K562 (cell line): Measurements from ENCODE around the gene SLC9A2. TPM values are rescaled to one million over a fixed set of nuclear protein-coding genes. Genes with fewer than 3 reads are reported as not detected.

ENCODE experiments used
- ATAC-seq: fragments of 200-7000 bp; cut with Tn5 transposase; 3 replicates; pipeline ENCODE4 v1.9.1; 2020; ENCODE audit warnings: moderate library complexity
- BruUV-seq: library from RNA; stranded (reverse); fragments of 400-500 nt; replicated peaks from 2 replicates; lab custom pipeline; 2021; lab: Mats Ljungman, UMichigan
- CTCF ChIA-PET: fragments of 300-600 bp; formaldehyde crosslinking; extraction: SDS; loops from one replicate; lab custom pipeline; 2021; ENCODE audit warnings: low intra/inter-chr PET ratio; lab: Yijun Ruan, JAX
- POLR2A ChIA-PET: fragments of 300-600, 350-650 bp; sonication (Branson Sonifier 250); formaldehyde crosslinking; extraction: SDS; loops from one replicate; lab custom pipeline; 2021; ENCODE audit warnings: antibody characterized with exemption, inconsistent platforms; lab: Yijun Ruan, JAX
- DNase-seq, 4 experiments: peaks; one replicate each; pipeline versions ENCODE4 v3.0.0 to v3.0.0-alpha.2; 2011 to 2018; ENCODE audit warnings: low spot score in 3 of 4, mixed read lengths in 3 of 4; ENCODE audit errors: extremely low read depth in 1 of 4
- FAIRE-seq: peaks from 2 replicates; lab custom pipeline; 2011; peaks lifted over from hg19 to GRCh38; lab: Jason Lieb, UNC
- H2AFZ ChIP-seq: 2 replicates; pipeline ENCODE4 v1.6.0; 2011; ENCODE audit warnings: low read depth, low read length, control low read depth, inconsistent platforms
- H3K27ac ChIP-seq: fragments of 200-600 bp; 3 replicates; pipeline ENCODE4 v1.8.0; 2011; ENCODE audit warnings: low read depth, mild to moderate bottlenecking, control low read depth, inconsistent platforms, low read length, moderate library complexity, mixed read lengths; ENCODE audit errors: extremely low read depth
- H3K27me3 ChIP-seq, 2 experiments: fragments of 300-600 bp in 1 of 2; 2 replicates in 1 of 2; 3 replicates in 1 of 2; pipeline versions ENCODE4 v1.6.0 to v1.8.0; 2011; ENCODE audit warnings: inconsistent platforms in 2 of 2, low read length in 2 of 2, mild to moderate bottlenecking in 1 of 2, mixed read lengths in 1 of 2, moderate library complexity in 1 of 2; ENCODE audit not compliant: control insufficient read depth in 2 of 2, insufficient read depth in 2 of 2
- H3K36me3 ChIP-seq: fragments of 300-600 bp; 3 replicates; pipeline ENCODE4 v1.8.0; 2011; ENCODE audit warnings: mild to moderate bottlenecking, low read length, inconsistent platforms; ENCODE audit not compliant: control insufficient read depth, insufficient read depth
- H3K4me1 ChIP-seq, 2 experiments: fragments of 200-600 bp in 1 of 2; replicated peaks in 1 of 2; 2 replicates in 1 of 2; 3 replicates in 1 of 2; pipeline versions ENCODE4 v1.5.1 to v1.8.0; 2011; ENCODE audit warnings: inconsistent platforms in 2 of 2, low read length in 2 of 2, mild to moderate bottlenecking in 1 of 2, mixed read lengths in 1 of 2, moderate library complexity in 1 of 2; ENCODE audit not compliant: control insufficient read depth in 2 of 2, insufficient read depth in 2 of 2
- H3K4me2 ChIP-seq: 2 replicates; pipeline ENCODE4 v1.6.1; 2011; ENCODE audit warnings: low read length, control low read depth, inconsistent platforms, mixed read lengths; ENCODE audit not compliant: insufficient read depth
- H3K4me3 ChIP-seq: fragments of 200-600 bp; sonication (generic), shearing (Covaris generic); 2 replicates; pipeline ENCODE4 v1.5.1; 2016; ENCODE audit warnings: control low read depth, inconsistent platforms
- H3K79me2 ChIP-seq: fragments of 200-600 bp; 3 replicates; pipeline ENCODE4 v1.8.0; 2011; ENCODE audit warnings: low read length, inconsistent platforms; ENCODE audit not compliant: control insufficient read depth, insufficient read depth
- H3K9ac ChIP-seq, 2 experiments: 2 replicates each; pipeline versions ENCODE4 v1.6.0 to v1.6.1; 2011; ENCODE audit warnings: low read depth in 2 of 2, low read length in 2 of 2, control low read depth in 1 of 2, inconsistent platforms in 1 of 2, mild to moderate bottlenecking in 1 of 2, mixed read lengths in 1 of 2; ENCODE audit not compliant: insufficient read depth in 1 of 2
- H3K9me1 ChIP-seq: one replicate; pipeline ENCODE4 v1.6.0; 2011; ENCODE audit warnings: inconsistent platforms, mild to moderate bottlenecking, low read length, moderate library complexity; ENCODE audit not compliant: control insufficient read depth, insufficient read depth
- H3K9me3 ChIP-seq: replicated peaks from 2 replicates; pipeline ENCODE4 v1.5.1; 2011; ENCODE audit warnings: low read depth, low read length, inconsistent platforms; ENCODE audit not compliant: control insufficient read depth, insufficient read depth
- H4K20me1 ChIP-seq: replicated peaks from 2 replicates; pipeline ENCODE4 v1.6.1; 2011; ENCODE audit warnings: low read length, inconsistent platforms, mixed read lengths; ENCODE audit not compliant: control insufficient read depth, insufficient read depth
- CREB1 ChIP-seq, 2 experiments: sonication (generic) in 1 of 2; formaldehyde crosslinking in 1 of 2; IDR thresholded peaks; 2 replicates each; pipeline versions ENCODE4 v1.6.1 to v1.8.0; 2012 to 2022; ENCODE audit warnings: inconsistent platforms in 1 of 2, mild to moderate bottlenecking in 1 of 2, missing genetic modification reagents in 1 of 2, moderate library complexity in 1 of 2
- FOXA1 ChIP-seq: fragments of 450-650 bp; IDR thresholded peaks from 2 replicates; pipeline ENCODE4 v1.6.1; 2016; ENCODE audit warnings: mild to moderate bottlenecking, borderline replicate concordance
- HMGN3 ChIP-seq: IDR thresholded peaks from 2 replicates; pipeline ENCODE4 v1.6.1; 2011; ENCODE audit warnings: borderline replicate concordance, low read depth, mild to moderate bottlenecking, mixed read lengths, low read length; ENCODE audit not compliant: insufficient read length; ENCODE audit errors: extremely low read depth
- LEF1 ChIP-seq: fragments of 450-650 bp; IDR thresholded peaks from 2 replicates; pipeline ENCODE4 v1.6.1; 2016; ENCODE audit warnings: mild to moderate bottlenecking
- NELFE ChIP-seq: IDR thresholded peaks from 2 replicates; pipeline ENCODE4 v1.6.1; 2011; ENCODE audit warnings: mild to moderate bottlenecking; ENCODE audit not compliant: insufficient read depth, insufficient read length
- NFRKB ChIP-seq: fragments of 450-650 bp; IDR thresholded peaks from 2 replicates; pipeline ENCODE4 v1.6.1; 2016; ENCODE audit warnings: low read depth
- PHB ChIP-seq: fragments of 250-450 bp; sonication (Bioruptor Pico); IDR thresholded peaks from 2 replicates; pipeline ENCODE4 v1.5.0; 2021
- RBM14 ChIP-seq: fragments of 200-400 bp; formaldehyde crosslinking; IDR thresholded peaks from 2 replicates; pipeline ENCODE4 v1.6.1; 2018; ENCODE audit warnings: low read depth, mild to moderate bottlenecking, low read length, moderate library complexity, borderline replicate concordance; ENCODE audit not compliant: insufficient read depth
- RBM34 ChIP-seq: fragments of 200-400 bp; formaldehyde crosslinking; IDR thresholded peaks from 2 replicates; pipeline ENCODE4 v1.6.1; 2018; ENCODE audit warnings: low read length, borderline replicate concordance; ENCODE audit not compliant: insufficient read depth
- U2AF1 ChIP-seq: fragments of 200-400 bp; formaldehyde crosslinking; optimal IDR thresholded peaks from 2 replicates; pipeline ENCODE3; 2017; ENCODE audit warnings: mild to moderate bottlenecking, low read depth, low read length, moderate library complexity
- WGBS: fragments of 100-300 bp; shearing (Covaris generic); methylation state at CpG from one replicate; pipeline ENCODE4 v1.1.6; 2016; ENCODE audit warnings: low coverage, mixed read lengths; ENCODE audit not compliant: insufficient coverage; ENCODE audit errors: missing lambda C conversion rate; 5-methylcytosine and 5-hydroxymethylcytosine counted together
- in situ Hi-C: fragments of 300-500 bp; cut with MboI; formaldehyde crosslinking; loops from 4 replicates; pipeline ENCODE4 v1.15.0; 2018; ENCODE audit warnings: inconsistent platforms, mixed read lengths
- intact Hi-C: fragments of 100-400 bp; cut with micrococcal nuclease; formaldehyde crosslinking; loops from 2 replicates; pipeline ENCODE4 v1.14.2; 2022
- polyA plus RNA-seq, 8 experiments: library from polyadenylated mRNA; depleted of rRNA in 4 of 8; stranded (reverse) in 5 of 8; unstranded in 3 of 8; fragments of >200 nt; fragmentation: Nextera tagmentation in 2 of 8; fragmentation: Illumina TruSeq in 1 of 8; extraction: Ambion mirVana in 2 of 8; extraction: Trizol in 1 of 8; gene quantifications; 2 replicates each; pipeline versions ENCODE4 v1.2.1 to v1.2.3, GENCODE V29; 2011 to 2014; ENCODE audit warnings: inconsistent platforms in 1 of 8, missing spikeins in 1 of 8
- total RNA-seq, 7 experiments: library from RNA; depleted of rRNA in 6 of 7; stranded (reverse); fragments of >200 nt in 6 of 7; fragmentation: Illumina TruSeq in 2 of 7; extraction: Trizol in 2 of 7; gene quantifications; 2 replicates each; pipeline versions ENCODE4 v1.2.1 to v1.2.3, GENCODE V29; 2011 to 2021; ENCODE audit warnings: low replicate concordance in 1 of 7
- TF ChIP-seq, protein P1 (sequence below): sonication (generic); formaldehyde crosslinking; IDR thresholded peaks from 2 replicates; pipeline ENCODE4 v1.8.0; 2023; ENCODE audit warnings: missing genetic modification reagents, mild to moderate bottlenecking, borderline replicate concordance
- TF ChIP-seq, protein P2 (sequence below): fragments of 250-450 bp; sonication (Bioruptor Pico); IDR thresholded peaks from 2 replicates; pipeline ENCODE4 v1.8.0; 2022; ENCODE audit warnings: inconsistent platforms, mild to moderate bottlenecking, moderate library complexity, borderline replicate concordance

Gene SLC9A2
- total and polyA plus RNA-seq, 9 of the 15 experiments (the other 6 are each of a cell fraction or from before 2014, with no cell fraction given) = 0.45 to 3.3 (median 1.6) TPM

DNA sequence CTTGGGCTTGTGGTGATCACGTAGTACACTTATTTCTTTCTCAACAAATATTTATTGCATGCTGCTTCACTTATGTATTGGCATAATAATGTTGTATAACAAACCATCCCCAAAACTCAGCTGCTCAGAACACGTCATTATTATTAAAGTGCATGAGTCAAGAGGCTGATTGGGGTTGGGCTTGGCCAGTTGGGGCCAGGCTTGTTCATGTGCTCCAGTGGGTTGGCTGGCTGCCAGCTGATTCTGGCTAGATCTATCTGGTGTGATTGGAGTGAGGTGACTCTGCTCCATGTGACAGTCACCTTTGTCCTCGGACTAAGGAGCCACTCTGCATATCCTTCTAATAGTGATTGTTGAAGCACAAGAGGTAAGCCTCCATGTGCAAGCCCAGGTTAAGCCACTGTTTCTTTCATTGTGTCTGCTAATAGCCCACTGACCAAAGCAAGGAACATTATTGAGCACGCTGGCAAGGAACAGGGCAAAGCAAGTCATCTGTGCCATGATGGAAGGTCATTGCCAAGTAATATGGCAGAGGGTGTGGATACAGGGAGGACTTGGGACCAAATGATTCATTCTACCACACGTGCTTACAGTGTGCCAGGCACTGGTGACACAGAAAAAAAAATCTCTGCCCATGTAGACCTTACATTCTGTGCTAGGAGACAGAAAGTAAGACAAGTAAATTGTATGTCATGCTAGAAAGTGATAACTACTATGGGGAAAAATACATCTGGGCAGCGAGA is 79.2 kb downstream of the SLC9A2 start (continued):
- no peak for TF ChIP-seq FOXA1
- no peak for TF ChIP-seq RBM34

DNA sequence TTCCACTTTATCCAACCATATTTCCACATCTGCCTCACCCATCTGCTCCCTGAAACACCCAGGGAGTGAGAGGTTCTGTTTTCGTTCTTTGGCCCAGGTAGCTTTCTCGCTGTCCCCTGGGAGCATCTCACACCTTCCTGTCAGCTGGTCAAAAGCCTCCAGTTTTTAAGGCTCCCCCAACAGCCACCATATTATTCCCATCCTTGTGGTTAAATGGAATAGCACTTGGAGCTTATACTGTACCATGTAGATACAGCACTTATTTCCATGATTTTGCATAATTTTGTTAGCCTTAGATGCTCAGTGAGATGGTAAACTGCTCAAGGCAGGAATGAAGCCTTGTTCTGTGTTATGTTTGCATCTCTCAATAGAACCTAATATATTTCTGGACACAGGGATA is 84.0 kb downstream of the SLC9A2 start:
- WGBS = 71% methylated on average over 2 of the region's 2 CpGs
- H3K4me2 ChIP-seq = no peak overlapping the region
- peaks cover 0 to 5% of the 10 kb centered on the region in 2 experiments; a peak in 3 of 5 replicates for H3K4me1 ChIP-seq
- H3K4me3 ChIP-seq = no peak overlapping the region
- DNase-seq (no peak), FAIRE-seq (no peak), ATAC-seq (no peak; the same call in 2 of the 3 replicates)
- peaks cover 6% of the 10 kb centered on the region; the same call in 1 of the 3 replicates for H3K36me3 ChIP-seq
- H3K9me3 ChIP-seq = no peaks in the 10 kb centered on the region
- no TSS peak for BruUV-seq
- POLR2A ChIA-PET = interaction anchor here (0.8 to 1.2 kb wide), 2 partner anchors 12 to 428 kb away, joined by 3 to 4 read pairs; no protein-coding TSS in a partner anchor
- no peaks in the 10 kb centered on the region for H4K20me1 ChIP-seq
- no peaks in the 10 kb centered on the region for H3K27me3 ChIP-seq
- intact Hi-C loops = loop anchor here (1.0 to 5.0 kb wide), 4 partner anchors 66 to 230 kb away; partner anchors contain the start of genes SLC9A2 and SLC9A4
- H3K9me1 ChIP-seq = no peaks in the 10 kb centered on the region
- CTCF ChIA-PET = interaction anchor here (1.2 to 2.4 kb wide), 4 partner anchors 88 to 230 kb away, joined by 5 to 16 read pairs (median 7); partner anchors contain the start of gene SLC9A4
- in situ Hi-C loops = loop anchor here (5.0 to 10.0 kb wide), 2 partner anchors 176 to 229 kb away; partner anchors contain the start of gene SLC9A4
- no peak overlapping the region for H3K9ac ChIP-seq
- H3K27ac ChIP-seq = no peak overlapping the region
- H3K79me2 ChIP-seq = no peaks in the 10 kb centered on the region
- no peak overlapping the region for H2AFZ ChIP-seq
- TF ChIP-seq, protein P1, sequence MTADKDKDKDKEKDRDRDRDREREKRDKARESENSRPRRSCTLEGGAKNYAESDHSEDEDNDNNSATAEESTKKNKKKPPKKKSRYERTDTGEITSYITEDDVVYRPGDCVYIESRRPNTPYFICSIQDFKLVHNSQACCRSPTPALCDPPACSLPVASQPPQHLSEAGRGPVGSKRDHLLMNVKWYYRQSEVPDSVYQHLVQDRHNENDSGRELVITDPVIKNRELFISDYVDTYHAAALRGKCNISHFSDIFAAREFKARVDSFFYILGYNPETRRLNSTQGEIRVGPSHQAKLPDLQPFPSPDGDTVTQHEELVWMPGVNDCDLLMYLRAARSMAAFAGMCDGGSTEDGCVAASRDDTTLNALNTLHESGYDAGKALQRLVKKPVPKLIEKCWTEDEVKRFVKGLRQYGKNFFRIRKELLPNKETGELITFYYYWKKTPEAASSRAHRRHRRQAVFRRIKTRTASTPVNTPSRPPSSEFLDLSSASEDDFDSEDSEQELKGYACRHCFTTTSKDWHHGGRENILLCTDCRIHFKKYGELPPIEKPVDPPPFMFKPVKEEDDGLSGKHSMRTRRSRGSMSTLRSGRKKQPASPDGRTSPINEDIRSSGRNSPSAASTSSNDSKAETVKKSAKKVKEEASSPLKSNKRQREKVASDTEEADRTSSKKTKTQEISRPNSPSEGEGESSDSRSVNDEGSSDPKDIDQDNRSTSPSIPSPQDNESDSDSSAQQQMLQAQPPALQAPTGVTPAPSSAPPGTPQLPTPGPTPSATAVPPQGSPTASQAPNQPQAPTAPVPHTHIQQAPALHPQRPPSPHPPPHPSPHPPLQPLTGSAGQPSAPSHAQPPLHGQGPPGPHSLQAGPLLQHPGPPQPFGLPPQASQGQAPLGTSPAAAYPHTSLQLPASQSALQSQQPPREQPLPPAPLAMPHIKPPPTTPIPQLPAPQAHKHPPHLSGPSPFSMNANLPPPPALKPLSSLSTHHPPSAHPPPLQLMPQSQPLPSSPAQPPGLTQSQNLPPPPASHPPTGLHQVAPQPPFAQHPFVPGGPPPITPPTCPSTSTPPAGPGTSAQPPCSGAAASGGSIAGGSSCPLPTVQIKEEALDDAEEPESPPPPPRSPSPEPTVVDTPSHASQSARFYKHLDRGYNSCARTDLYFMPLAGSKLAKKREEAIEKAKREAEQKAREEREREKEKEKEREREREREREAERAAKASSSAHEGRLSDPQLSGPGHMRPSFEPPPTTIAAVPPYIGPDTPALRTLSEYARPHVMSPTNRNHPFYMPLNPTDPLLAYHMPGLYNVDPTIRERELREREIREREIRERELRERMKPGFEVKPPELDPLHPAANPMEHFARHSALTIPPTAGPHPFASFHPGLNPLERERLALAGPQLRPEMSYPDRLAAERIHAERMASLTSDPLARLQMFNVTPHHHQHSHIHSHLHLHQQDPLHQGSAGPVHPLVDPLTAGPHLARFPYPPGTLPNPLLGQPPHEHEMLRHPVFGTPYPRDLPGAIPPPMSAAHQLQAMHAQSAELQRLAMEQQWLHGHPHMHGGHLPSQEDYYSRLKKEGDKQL (CRISPR knock-in tag) = no peak
- no peak for TF ChIP-seq NELFE
- TF ChIP-seq NFRKB = no peak
- no peak for TF ChIP-seq LEF1
- no peak for TF ChIP-seq CREB1 (IDR thresholded peaks at IDR 0.05)
- TF ChIP-seq CREB1 (CRISPR knock-in tag; IDR thresholded peaks at IDR 0.05) = no peak
- TF ChIP-seq HMGN3 = no peak
- no peak for TF ChIP-seq U2AF1
- TF ChIP-seq, protein P2, sequence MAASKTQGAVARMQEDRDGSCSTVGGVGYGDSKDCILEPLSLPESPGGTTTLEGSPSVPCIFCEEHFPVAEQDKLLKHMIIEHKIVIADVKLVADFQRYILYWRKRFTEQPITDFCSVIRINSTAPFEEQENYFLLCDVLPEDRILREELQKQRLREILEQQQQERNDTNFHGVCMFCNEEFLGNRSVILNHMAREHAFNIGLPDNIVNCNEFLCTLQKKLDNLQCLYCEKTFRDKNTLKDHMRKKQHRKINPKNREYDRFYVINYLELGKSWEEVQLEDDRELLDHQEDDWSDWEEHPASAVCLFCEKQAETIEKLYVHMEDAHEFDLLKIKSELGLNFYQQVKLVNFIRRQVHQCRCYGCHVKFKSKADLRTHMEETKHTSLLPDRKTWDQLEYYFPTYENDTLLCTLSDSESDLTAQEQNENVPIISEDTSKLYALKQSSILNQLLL (CRISPR knock-in tag) = no peak
- TF ChIP-seq RBM14 = no peak
- TF ChIP-seq PHB (CRISPR knock-in tag) = no peak
